Endodermal cell (in vitro differentiated cells): ENCODE measurements around the gene ZNF710. TPM values are rescaled to one million over a fixed set of nuclear protein-coding genes. Genes with fewer than 3 reads are reported as not detected.

Experiments
- DNase-seq: peaks from one replicate; pipeline ENCODE4 v3.0.0-alpha.2; 2017
- H3K27ac ChIP-seq: 2 replicates; pipeline ENCODE4 v1.5.1; 2013; ENCODE audit warnings: mild to moderate bottlenecking, low read depth, low read length, moderate library complexity
- H3K27me3 ChIP-seq: 2 replicates; pipeline ENCODE4 v1.6.1; 2013; ENCODE audit warnings: mild to moderate bottlenecking, low read length, moderate library complexity; ENCODE audit not compliant: insufficient read depth, control insufficient read depth, poor library complexity, severe bottlenecking
- H3K36me3 ChIP-seq: 2 replicates; pipeline ENCODE4 v1.7.0; 2013; ENCODE audit warnings: mild to moderate bottlenecking, low read length, moderate library complexity; ENCODE audit not compliant: control insufficient read depth, insufficient read depth
- H3K4me1 ChIP-seq: one replicate; pipeline ENCODE4 v1.7.0; 2013; ENCODE audit warnings: low read length; ENCODE audit not compliant: control insufficient read depth, insufficient read depth
- H3K4me3 ChIP-seq: 2 replicates; pipeline ENCODE4 v1.5.1; 2013; ENCODE audit warnings: mild to moderate bottlenecking, low read length, moderate library complexity
- H3K9ac ChIP-seq: 2 replicates; pipeline ENCODE4 v1.6.1; 2013; ENCODE audit warnings: mild to moderate bottlenecking, low read length, moderate library complexity; ENCODE audit not compliant: poor library complexity, severe bottlenecking; ENCODE audit errors: extremely low read depth
- H3K9me3 ChIP-seq: 2 replicates; pipeline ENCODE4 v1.6.1; 2013; ENCODE audit warnings: mild to moderate bottlenecking, low read length, moderate library complexity; ENCODE audit not compliant: control insufficient read depth
- H3K27ac Mint-ChIP-seq: 2 replicates; pipeline ENCODE4 v1.8.0; 2020; ENCODE audit warnings: mixed read lengths
- H3K27me3 Mint-ChIP-seq: 2 replicates; pipeline ENCODE4 v1.8.0; 2021; ENCODE audit warnings: mild to moderate bottlenecking, mixed read lengths; ENCODE audit not compliant: insufficient read depth
- H3K36me3 Mint-ChIP-seq: 2 replicates; pipeline ENCODE4 v1.8.0; 2020; ENCODE audit warnings: low read depth, mixed read lengths
- H3K4me1 Mint-ChIP-seq: 2 replicates; pipeline ENCODE4 v1.8.0; 2020; ENCODE audit warnings: mixed read lengths
- H3K4me3 Mint-ChIP-seq: 2 replicates; pipeline ENCODE4 v1.8.0; 2020; ENCODE audit warnings: mild to moderate bottlenecking, moderate library complexity, mixed read lengths
- H3K9me3 Mint-ChIP-seq: 2 replicates; pipeline ENCODE4 v1.8.0; 2020; ENCODE audit warnings: mild to moderate bottlenecking, mixed read lengths
- WGBS, 2 experiments: methylation state at CpG; one replicate each; pipeline versions ENCODE4 v1.1.5 to v1.1.7; 2013; ENCODE audit warnings: missing lambda C conversion rate in 2 of 2, mixed read lengths in 1 of 2; ENCODE audit not compliant: insufficient coverage in 1 of 2, insufficient read length in 1 of 2; 5-methylcytosine and 5-hydroxymethylcytosine counted together
- total RNA-seq, 2 donors: library from RNA; stranded (reverse); fragmentation: NEBNext Ultra II Directional in 1 of 2; extraction: Animal tissue kit (Norgen Biotek cat#: 25700) in 1 of 2; gene quantifications; 2 replicates in 1 of 2; 3 replicates in 1 of 2; pipeline ENCODE4 v1.2.1, GENCODE V29; 2021
- TF ChIP-seq, protein P1 (sequence below): fragments of 200-600 bp; sonication (generic); conservative IDR thresholded peaks from 2 replicates; pipeline ENCODE4 v1.5.0; 2021; ENCODE audit warnings: antibody characterized with exemption, mild to moderate bottlenecking

ZNF710 gene
- total RNA-seq, 2 donors from 2014 or later = 31.8 to 39.1 TPM

DNA sequence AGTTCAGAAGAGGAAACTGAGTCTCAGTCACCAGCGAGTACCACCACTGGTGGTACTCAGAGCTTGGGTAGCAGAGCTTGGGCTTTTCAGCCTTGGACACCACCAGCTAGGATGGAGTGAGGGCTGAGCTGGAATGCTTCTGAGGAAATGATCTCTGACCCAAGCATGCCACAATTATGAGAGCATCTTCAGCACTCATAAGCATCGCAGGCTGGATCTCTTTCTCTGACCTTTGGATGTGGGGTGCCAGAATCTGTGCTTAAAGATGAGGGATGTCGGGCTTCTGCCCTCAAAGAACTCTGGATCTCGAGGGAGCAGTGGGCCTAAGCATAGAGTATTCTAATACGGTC is 36.4 kb downstream of the ZNF710 start:
- no peak overlapping the region for H3K4me3 ChIP-seq
- peak; percentile 35 for DNase-seq
- Mint-ChIP-seq H3K4me3 (no peak overlapping the region), H3K9me3 (no peaks in the 10 kb centered on the region), H3K4me1 (peaks cover 70% of the 10 kb centered on the region), H3K27ac (peak overlapping the region; percentile 57), H3K36me3 (peaks cover 2% of the 10 kb centered on the region), H3K27me3 (no peaks in the 10 kb centered on the region)
- H3K36me3 ChIP-seq = peaks cover 3% of the 10 kb centered on the region
- TF ChIP-seq, protein P1, sequence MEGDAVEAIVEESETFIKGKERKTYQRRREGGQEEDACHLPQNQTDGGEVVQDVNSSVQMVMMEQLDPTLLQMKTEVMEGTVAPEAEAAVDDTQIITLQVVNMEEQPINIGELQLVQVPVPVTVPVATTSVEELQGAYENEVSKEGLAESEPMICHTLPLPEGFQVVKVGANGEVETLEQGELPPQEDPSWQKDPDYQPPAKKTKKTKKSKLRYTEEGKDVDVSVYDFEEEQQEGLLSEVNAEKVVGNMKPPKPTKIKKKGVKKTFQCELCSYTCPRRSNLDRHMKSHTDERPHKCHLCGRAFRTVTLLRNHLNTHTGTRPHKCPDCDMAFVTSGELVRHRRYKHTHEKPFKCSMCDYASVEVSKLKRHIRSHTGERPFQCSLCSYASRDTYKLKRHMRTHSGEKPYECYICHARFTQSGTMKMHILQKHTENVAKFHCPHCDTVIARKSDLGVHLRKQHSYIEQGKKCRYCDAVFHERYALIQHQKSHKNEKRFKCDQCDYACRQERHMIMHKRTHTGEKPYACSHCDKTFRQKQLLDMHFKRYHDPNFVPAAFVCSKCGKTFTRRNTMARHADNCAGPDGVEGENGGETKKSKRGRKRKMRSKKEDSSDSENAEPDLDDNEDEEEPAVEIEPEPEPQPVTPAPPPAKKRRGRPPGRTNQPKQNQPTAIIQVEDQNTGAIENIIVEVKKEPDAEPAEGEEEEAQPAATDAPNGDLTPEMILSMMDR = no peak
- peaks cover 17% of the 10 kb centered on the region for H3K4me1 ChIP-seq
- WGBS, 2 experiments = 96% methylated on average over 4 to 5 of the region's 5 CpGs
- no peaks in the 10 kb centered on the region for H3K9me3 ChIP-seq
- H3K27me3 ChIP-seq = no peaks in the 10 kb centered on the region
- peak overlapping the region; percentile 95 for H3K27ac ChIP-seq
- H3K9ac ChIP-seq = no peak overlapping the region

DNA sequence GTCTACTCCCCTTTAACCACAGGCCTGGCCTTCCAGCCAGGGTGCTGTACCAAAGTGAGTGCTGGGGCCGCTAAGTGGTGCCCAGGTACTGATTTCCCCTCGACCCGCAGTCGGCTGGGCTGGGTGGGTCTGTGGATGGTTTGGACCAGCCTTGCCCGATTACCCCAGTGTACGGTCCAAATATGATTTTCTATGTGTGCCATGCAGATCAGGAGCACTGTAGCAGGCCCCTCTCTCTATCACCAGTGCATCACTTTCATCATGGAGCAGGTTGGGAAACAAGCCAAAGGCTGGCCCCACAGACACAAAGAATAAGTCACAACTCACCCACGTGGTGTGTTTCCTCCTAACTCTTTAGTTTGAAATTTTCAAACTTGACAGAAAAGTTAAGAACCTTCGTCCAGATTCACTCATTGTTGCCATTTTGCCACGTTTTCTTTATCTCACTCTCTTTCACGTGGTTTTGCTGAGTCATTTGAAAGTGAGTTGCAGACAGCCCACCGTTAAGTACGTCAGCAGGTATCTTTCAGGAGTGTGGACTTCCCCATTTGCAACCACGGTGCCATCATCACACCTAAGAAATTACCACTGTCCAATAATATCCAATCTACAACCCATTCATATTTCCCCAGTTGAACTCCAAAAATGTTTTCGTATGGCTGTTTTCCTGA is 37.0 kb downstream of the ZNF710 start:
- Mint-ChIP-seq H3K9me3 (no peaks in the 10 kb centered on the region), H3K36me3 (peaks cover 4% of the 10 kb centered on the region), H3K4me3 (no peak overlapping the region), H3K27me3 (no peaks in the 10 kb centered on the region), H3K4me1 (peaks cover 66% of the 10 kb centered on the region), H3K27ac (peak overlapping the region; percentile 57)
- Histone ChIP-seq H3K27ac (peak overlapping the region; percentile 34), H3K9me3 (no peaks in the 10 kb centered on the region), H3K4me1 (peaks cover 17% of the 10 kb centered on the region), H3K9ac (no peak overlapping the region), H3K36me3 (peaks cover 6% of the 10 kb centered on the region), H3K27me3 (no peaks in the 10 kb centered on the region), H3K4me3 (no peak overlapping the region)
- WGBS, 2 experiments = 85 to 90% methylated on average over 8 to 14 of the region's 14 CpGs
- DNase-seq = peak; percentile 41
- TF ChIP-seq, protein P1 = no peak

DNA sequence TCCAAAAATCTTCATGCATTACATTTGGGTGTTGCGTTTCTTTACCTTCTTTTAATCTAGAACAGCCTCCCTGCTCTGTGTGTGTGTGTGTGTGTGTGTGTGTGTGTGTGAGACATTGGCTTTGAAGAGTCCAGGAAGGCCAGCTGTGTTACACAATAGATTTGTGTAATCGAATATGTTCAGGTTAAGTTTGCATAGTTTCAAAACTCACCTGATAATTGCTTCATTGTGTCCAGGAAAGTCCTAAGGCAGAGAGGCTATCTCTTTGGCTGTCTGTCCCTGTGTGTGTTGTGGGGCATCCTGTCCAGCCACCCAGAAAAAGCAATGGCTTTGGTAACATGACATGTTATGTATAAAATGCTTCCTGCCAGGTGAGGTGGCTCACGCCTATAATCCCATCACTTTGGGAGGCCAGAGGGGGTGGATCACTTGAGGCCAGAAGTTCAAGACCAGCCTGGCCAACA is 37.5 kb downstream of the ZNF710 start:
- no peak for DNase-seq
- 90 to 100% methylated on average over 1 to 2 of the region's 3 CpGs for WGBS, 2 experiments
- H3K4me3 ChIP-seq = no peak overlapping the region
- no peaks in the 10 kb centered on the region for H3K27me3 ChIP-seq
- H3K36me3 Mint-ChIP-seq = peaks cover 7% of the 10 kb centered on the region
- H3K27ac ChIP-seq = no peak overlapping the region
- peaks cover 60% of the 10 kb centered on the region for H3K4me1 Mint-ChIP-seq
- TF ChIP-seq, protein P1 = no peak
- H3K27me3 Mint-ChIP-seq = no peaks in the 10 kb centered on the region
- H3K36me3 ChIP-seq = peaks cover 6% of the 10 kb centered on the region
- peaks cover 13% of the 10 kb centered on the region for H3K4me1 ChIP-seq
- no peaks in the 10 kb centered on the region for H3K9me3 Mint-ChIP-seq
- H3K9me3 ChIP-seq = no peaks in the 10 kb centered on the region
- H3K4me3 Mint-ChIP-seq = no peak overlapping the region
- no peak overlapping the region for H3K27ac Mint-ChIP-seq
- no peak overlapping the region for H3K9ac ChIP-seq
